ENCODE measurements around the gene DNPH1. TPM values are rescaled to one million over a fixed set of nuclear protein-coding genes. Genes with fewer than 3 reads are reported as not detected.

DNPH1 gene
- total RNA-seq, 1 experiment from 2014 or later = 47.0 TPM

GRCh38 chr6:43277306-43277642 lies 48.0 kb upstream of the DNPH1 start:
- H2BK5ac ChIP-seq (ENCODE audit: insufficient read length, low read length) = no peak overlapping the region
- no peaks in the 10 kb centered on the region for H3K79me1 ChIP-seq (ENCODE audit: insufficient read depth, low read depth, low read length, poor library complexity, severe bottlenecking)
- no peak overlapping the region for H3K4me3 Mint-ChIP-seq
- no peaks in the 10 kb centered on the region for H3K36me3 Mint-ChIP-seq (ENCODE audit: insufficient read depth in 1 of 3, low read depth in 3 of 3)
- no peak overlapping the region for H3K4me2 ChIP-seq (ENCODE audit: insufficient read depth, insufficient read length, low read length)
- TF ChIP-seq CTCF (conservative IDR thresholded peaks at IDR 0.05) = no peak
- no peak overlapping the region for H2AK5ac ChIP-seq (ENCODE audit: insufficient read length, low read length)
- H3K4me1 ChIP-seq (ENCODE audit: insufficient read depth, low read length) = no peaks in the 10 kb centered on the region; the same call in 1 of the 2 replicates
- peaks cover 60% of the 10 kb centered on the region for H3K27me3 Mint-ChIP-seq (ENCODE audit: low read depth)
- peaks cover 11% of the 10 kb centered on the region; the same call in 1 of the 2 replicates for H3K27me3 ChIP-seq (ENCODE audit: insufficient read depth, low read length)
- H2BK15ac ChIP-seq (ENCODE audit: low read depth, low read length) = no peak overlapping the region
- no peak overlapping the region for H2BK12ac ChIP-seq (ENCODE audit: insufficient read length, low read depth, low read length)
- H3K18ac ChIP-seq (ENCODE audit: insufficient read length, low read depth, low read length) = no peak overlapping the region
- H3K23me2 ChIP-seq (ENCODE audit: insufficient read length, low read depth, low read length, poor library complexity, severe bottlenecking) = peaks cover 12% of the 10 kb centered on the region
- no peak overlapping the region for H3K27ac ChIP-seq (ENCODE audit: insufficient read length, low read depth, low read length)
- no peak overlapping the region for H3K9ac ChIP-seq (ENCODE audit: extremely low read depth, insufficient read length, low read length)
- no peak overlapping the region for H3K4ac ChIP-seq (ENCODE audit: low read depth, low read length)
- H3K27ac Mint-ChIP-seq = no peak overlapping the region
- H2BK120ac ChIP-seq (ENCODE audit: low read depth, low read length, poor library complexity, severe bottlenecking) = no peak overlapping the region
- no peaks in the 10 kb centered on the region for H3K9me3 Mint-ChIP-seq
- no peak for DNase-seq
- H3K23ac ChIP-seq (ENCODE audit: insufficient read length, low read depth, low read length) = no peak overlapping the region
- H4K8ac ChIP-seq (replicated peaks; ENCODE audit: insufficient read length, low read depth, low read length) = no peak overlapping the region
- H2BK20ac ChIP-seq (ENCODE audit: low read depth, low read length, poor library complexity, severe bottlenecking) = no peak overlapping the region
- H3K79me2 ChIP-seq (ENCODE audit: insufficient read depth, low read length) = no peaks in the 10 kb centered on the region
- no peak overlapping the region for H3K14ac ChIP-seq (ENCODE audit: insufficient read depth, low read length)
- WGBS (ENCODE audit: extremely low coverage, insufficient read length, low lambda C conversion rate) = no CpG with 5 or more reads among the region's 6 CpGs
- peaks cover 35 to 47% of the 10 kb centered on the region in 2 experiments for H3K4me1 Mint-ChIP-seq
- no peak overlapping the region for H3K56ac ChIP-seq (ENCODE audit: insufficient read length, low read depth, low read length)
- H4K5ac ChIP-seq (ENCODE audit: insufficient read length, low read depth, low read length) = no peak overlapping the region
- H3T11ph ChIP-seq (ENCODE audit: low read length) = no peak overlapping the region
- no peak overlapping the region for H2AFZ ChIP-seq (ENCODE audit: low read length)
- no peaks in the 10 kb centered on the region for H4K20me1 ChIP-seq (ENCODE audit: control insufficient read depth, insufficient read depth, insufficient read length)
- no peak overlapping the region for H4K91ac ChIP-seq (ENCODE audit: insufficient read length, low read depth, low read length)
- no peaks in the 10 kb centered on the region for H3K9me3 ChIP-seq (ENCODE audit: control insufficient read depth, low read depth, low read length)
